SK-N-SH treated with all-trans-retinoic acid at 6 μM for 48 hours (cell line): ENCODE results near the gene BRD9.
"Not testable (repeated sequence)": the region's sequence is repeated elsewhere in the genome, so short reads cannot be mapped to it uniquely, and the experiment has no call there.

ENCODE experiments used
- ATAC-seq: fragments of 200-7000 bp; cut with Tn5 transposase; 3 replicates; pipeline ENCODE4 v1.9.1; 2020; ENCODE audit warnings: mild to moderate bottlenecking, moderate library complexity
- ARNTL ChIP-seq: fragments of 450-650 bp; formaldehyde crosslinking; IDR thresholded peaks from 2 replicates; pipeline ENCODE4 v1.5.0; 2020; ENCODE audit warnings: low read depth, mild to moderate bottlenecking, moderate library complexity, borderline replicate concordance
- BACH2 ChIP-seq: fragments of 250-450 bp; sonication (Bioruptor Pico); IDR thresholded peaks from 2 replicates; pipeline ENCODE4 v1.9.0; 2021; ENCODE audit warnings: mild to moderate bottlenecking, borderline replicate concordance
- CSDC2 ChIP-seq: fragments of 250-450 bp; sonication (Bioruptor Pico); IDR thresholded peaks from 2 replicates; pipeline ENCODE4 v1.5.0; 2020; ENCODE audit warnings: mild to moderate bottlenecking, moderate library complexity
- ESRRG ChIP-seq: fragments of 250-450 bp; sonication (Bioruptor Pico); IDR thresholded peaks from 2 replicates; pipeline ENCODE4 v1.6.1; 2021; ENCODE audit warnings: mild to moderate bottlenecking
- GLIS3 ChIP-seq: fragments of 250-450 bp; sonication (Bioruptor Pico); IDR thresholded peaks from 2 replicates; pipeline ENCODE4 v1.5.0; 2020; ENCODE audit warnings: mild to moderate bottlenecking, moderate library complexity
- ISL1 ChIP-seq: fragments of 250-450 bp; sonication (Bioruptor Pico); IDR thresholded peaks from 2 replicates; pipeline ENCODE4 v2.1.2; 2022; ENCODE audit warnings: mild to moderate bottlenecking, moderate library complexity
- PPARA ChIP-seq: fragments of 250-450 bp; sonication (Bioruptor Pico); IDR thresholded peaks from 2 replicates; pipeline ENCODE4 v1.5.0; 2020; ENCODE audit warnings: mild to moderate bottlenecking, borderline replicate concordance
- TOX ChIP-seq: fragments of 250-450 bp; sonication (Bioruptor Pico); IDR thresholded peaks from 2 replicates; pipeline ENCODE4 v1.8.0; 2021; ENCODE audit warnings: mild to moderate bottlenecking, moderate library complexity, borderline replicate concordance
- ZFP3 ChIP-seq: fragments of 250-450 bp; sonication (Bioruptor Pico); IDR thresholded peaks from 2 replicates; pipeline ENCODE4 v1.5.0; 2020; ENCODE audit warnings: mild to moderate bottlenecking, moderate library complexity
- ZFP30 ChIP-seq: fragments of 450-650 bp; formaldehyde crosslinking; IDR thresholded peaks from 2 replicates; pipeline ENCODE4 v1.5.0; 2022; ENCODE audit warnings: mild to moderate bottlenecking, moderate library complexity
- ZNF565 ChIP-seq: fragments of 450-650 bp; formaldehyde crosslinking; conservative IDR thresholded peaks from 2 replicates; pipeline ENCODE4 v1.5.0; 2020; ENCODE audit warnings: low read depth, mild to moderate bottlenecking, moderate library complexity
- ZNF70 ChIP-seq: fragments of 450-650 bp; formaldehyde crosslinking; IDR thresholded peaks from 2 replicates; pipeline ENCODE4 v1.5.0; 2020; ENCODE audit warnings: mild to moderate bottlenecking, moderate library complexity
- TF ChIP-seq, protein P1 (sequence below): fragments of 250-450 bp; sonication (Bioruptor Pico); IDR thresholded peaks from 2 replicates; pipeline ENCODE4 v1.8.0; 2020; ENCODE audit warnings: mild to moderate bottlenecking, moderate library complexity, borderline replicate concordance
- TF ChIP-seq, protein P2 (sequence below): fragments of 250-450 bp; sonication (Bioruptor Pico); IDR thresholded peaks from 2 replicates; pipeline ENCODE4 v1.5.1; 2020; ENCODE audit warnings: low read depth, mild to moderate bottlenecking, moderate library complexity
- TF ChIP-seq, protein P3 (sequence below): fragments of 250-450 bp; sonication (Bioruptor Pico); IDR thresholded peaks from 2 replicates; pipeline ENCODE4 v1.5.0; 2020; ENCODE audit warnings: mild to moderate bottlenecking, moderate library complexity
- TF ChIP-seq, protein P4 (sequence below): fragments of 250-450 bp; sonication (Bioruptor Pico); IDR thresholded peaks from 2 replicates; pipeline ENCODE4 v1.8.0; 2021; ENCODE audit warnings: low read depth, mild to moderate bottlenecking, moderate library complexity, borderline replicate concordance
- TF ChIP-seq, protein P5 (sequence below): fragments of 250-450 bp; sonication (Bioruptor Pico); IDR thresholded peaks from 2 replicates; pipeline ENCODE4 v1.5.1; 2021; ENCODE audit warnings: mild to moderate bottlenecking, moderate library complexity

BRD9 gene

DNA sequence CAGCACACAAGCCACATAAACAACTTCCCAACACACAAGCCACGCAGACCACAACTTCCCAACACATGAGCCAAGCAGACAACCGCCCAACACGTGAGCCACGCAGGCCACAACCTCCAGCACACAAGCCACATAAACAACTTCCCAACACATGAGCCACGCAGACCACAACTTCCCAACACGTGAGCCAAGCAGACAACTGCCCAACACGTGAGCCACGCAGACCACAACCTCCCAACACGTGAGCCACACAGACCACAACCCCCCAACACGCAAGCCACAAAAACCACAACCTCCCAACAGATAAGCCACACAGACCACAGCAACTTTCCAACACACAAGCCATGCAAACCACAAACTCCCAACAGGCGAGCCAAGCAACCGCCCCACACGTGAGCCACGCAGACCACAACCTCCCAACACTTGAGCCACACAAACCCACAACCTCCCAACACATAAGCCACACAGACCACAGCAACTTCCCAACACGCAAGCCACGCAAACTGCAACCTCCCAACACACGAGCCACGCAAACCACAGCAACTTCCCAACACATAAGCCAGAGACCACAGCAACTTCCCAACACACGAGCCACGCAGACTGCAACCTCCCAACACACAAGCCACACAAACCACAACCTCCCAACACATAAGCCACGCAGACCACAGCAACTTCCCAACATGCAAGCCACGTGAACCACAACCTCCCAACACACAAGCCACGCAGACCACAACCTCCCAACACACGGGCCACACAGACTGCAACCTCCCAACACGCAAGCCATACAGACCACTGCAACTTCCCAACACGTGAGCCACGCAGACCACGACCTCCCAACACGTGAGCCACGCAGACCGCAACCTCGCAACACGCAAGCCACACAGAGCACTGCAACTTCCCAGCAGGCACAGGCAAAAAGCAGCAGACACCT, 10.1 kb downstream of the BRD9 start (continued):
- TF ChIP-seq GLIS3 (CRISPR knock-in tag) (no peak), ISL1 (no peak), BACH2 (CRISPR knock-in tag) (no peak), CSDC2 (CRISPR knock-in tag) (no peak), ZNF565 (CRISPR knock-in tag) (no peak)
- TF ChIP-seq, protein P1, sequence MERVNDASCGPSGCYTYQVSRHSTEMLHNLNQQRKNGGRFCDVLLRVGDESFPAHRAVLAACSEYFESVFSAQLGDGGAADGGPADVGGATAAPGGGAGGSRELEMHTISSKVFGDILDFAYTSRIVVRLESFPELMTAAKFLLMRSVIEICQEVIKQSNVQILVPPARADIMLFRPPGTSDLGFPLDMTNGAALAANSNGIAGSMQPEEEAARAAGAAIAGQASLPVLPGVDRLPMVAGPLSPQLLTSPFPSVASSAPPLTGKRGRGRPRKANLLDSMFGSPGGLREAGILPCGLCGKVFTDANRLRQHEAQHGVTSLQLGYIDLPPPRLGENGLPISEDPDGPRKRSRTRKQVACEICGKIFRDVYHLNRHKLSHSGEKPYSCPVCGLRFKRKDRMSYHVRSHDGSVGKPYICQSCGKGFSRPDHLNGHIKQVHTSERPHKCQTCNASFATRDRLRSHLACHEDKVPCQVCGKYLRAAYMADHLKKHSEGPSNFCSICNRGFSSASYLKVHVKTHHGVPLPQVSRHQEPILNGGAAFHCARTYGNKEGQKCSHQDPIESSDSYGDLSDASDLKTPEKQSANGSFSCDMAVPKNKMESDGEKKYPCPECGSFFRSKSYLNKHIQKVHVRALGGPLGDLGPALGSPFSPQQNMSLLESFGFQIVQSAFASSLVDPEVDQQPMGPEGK (CRISPR knock-in tag) = no peak

DNA sequence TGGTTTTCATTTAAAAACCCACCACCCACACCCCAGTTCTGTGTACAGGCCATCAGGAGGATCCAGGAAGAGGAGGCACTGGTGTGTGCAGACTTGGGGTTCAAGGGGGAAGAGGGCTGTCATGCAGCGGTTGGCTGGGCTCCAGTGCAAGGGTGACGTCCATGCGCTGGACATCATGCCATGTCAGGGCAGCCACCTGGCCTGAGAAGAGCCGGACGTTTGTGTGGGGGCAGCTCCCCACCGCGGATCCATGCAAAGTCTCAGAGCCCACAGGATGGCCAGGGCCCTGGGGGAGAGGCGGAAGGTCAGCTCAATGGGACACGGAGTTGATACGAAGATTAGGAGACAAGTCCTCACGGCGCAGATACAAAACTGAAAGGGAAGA, 11.1 kb downstream of the BRD9 start:
- TF ChIP-seq ARNTL (CRISPR knock-in tag) (no peak), ESRRG (CRISPR knock-in tag) (no peak), ISL1 (no peak), PPARA (CRISPR knock-in tag) (no peak), BACH2 (CRISPR knock-in tag) (no peak), ZFP30 (no peak), ZNF565 (CRISPR knock-in tag) (no peak), TOX (no peak), ZNF70 (CRISPR knock-in tag) (no peak), ZFP3 (CRISPR knock-in tag) (no peak), GLIS3 (CRISPR knock-in tag) (no peak)
- TF ChIP-seq, protein P2, sequence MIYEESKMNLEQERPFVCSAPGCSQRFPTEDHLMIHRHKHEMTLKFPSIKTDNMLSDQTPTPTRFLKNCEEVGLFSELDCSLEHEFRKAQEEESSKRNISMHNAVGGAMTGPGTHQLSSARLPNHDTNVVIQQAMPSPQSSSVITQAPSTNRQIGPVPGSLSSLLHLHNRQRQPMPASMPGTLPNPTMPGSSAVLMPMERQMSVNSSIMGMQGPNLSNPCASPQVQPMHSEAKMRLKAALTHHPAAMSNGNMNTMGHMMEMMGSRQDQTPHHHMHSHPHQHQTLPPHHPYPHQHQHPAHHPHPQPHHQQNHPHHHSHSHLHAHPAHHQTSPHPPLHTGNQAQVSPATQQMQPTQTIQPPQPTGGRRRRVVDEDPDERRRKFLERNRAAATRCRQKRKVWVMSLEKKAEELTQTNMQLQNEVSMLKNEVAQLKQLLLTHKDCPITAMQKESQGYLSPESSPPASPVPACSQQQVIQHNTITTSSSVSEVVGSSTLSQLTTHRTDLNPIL (CRISPR knock-in tag) = no peak
- TF ChIP-seq, protein P3, sequence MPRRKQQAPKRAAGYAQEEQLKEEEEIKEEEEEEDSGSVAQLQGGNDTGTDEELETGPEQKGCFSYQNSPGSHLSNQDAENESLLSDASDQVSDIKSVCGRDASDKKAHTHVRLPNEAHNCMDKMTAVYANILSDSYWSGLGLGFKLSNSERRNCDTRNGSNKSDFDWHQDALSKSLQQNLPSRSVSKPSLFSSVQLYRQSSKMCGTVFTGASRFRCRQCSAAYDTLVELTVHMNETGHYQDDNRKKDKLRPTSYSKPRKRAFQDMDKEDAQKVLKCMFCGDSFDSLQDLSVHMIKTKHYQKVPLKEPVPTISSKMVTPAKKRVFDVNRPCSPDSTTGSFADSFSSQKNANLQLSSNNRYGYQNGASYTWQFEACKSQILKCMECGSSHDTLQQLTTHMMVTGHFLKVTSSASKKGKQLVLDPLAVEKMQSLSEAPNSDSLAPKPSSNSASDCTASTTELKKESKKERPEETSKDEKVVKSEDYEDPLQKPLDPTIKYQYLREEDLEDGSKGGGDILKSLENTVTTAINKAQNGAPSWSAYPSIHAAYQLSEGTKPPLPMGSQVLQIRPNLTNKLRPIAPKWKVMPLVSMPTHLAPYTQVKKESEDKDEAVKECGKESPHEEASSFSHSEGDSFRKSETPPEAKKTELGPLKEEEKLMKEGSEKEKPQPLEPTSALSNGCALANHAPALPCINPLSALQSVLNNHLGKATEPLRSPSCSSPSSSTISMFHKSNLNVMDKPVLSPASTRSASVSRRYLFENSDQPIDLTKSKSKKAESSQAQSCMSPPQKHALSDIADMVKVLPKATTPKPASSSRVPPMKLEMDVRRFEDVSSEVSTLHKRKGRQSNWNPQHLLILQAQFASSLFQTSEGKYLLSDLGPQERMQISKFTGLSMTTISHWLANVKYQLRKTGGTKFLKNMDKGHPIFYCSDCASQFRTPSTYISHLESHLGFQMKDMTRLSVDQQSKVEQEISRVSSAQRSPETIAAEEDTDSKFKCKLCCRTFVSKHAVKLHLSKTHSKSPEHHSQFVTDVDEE (CRISPR knock-in tag) = no peak
- TF ChIP-seq, protein P4, sequence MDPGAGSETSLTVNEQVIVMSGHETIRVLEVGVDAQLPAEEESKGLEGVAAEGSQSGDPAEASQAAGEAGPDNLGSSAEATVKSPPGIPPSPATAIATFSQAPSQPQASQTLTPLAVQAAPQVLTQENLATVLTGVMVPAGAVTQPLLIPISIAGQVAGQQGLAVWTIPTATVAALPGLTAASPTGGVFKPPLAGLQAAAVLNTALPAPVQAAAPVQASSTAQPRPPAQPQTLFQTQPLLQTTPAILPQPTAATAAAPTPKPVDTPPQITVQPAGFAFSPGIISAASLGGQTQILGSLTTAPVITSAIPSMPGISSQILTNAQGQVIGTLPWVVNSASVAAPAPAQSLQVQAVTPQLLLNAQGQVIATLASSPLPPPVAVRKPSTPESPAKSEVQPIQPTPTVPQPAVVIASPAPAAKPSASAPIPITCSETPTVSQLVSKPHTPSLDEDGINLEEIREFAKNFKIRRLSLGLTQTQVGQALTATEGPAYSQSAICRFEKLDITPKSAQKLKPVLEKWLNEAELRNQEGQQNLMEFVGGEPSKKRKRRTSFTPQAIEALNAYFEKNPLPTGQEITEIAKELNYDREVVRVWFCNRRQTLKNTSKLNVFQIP = no peak
- TF ChIP-seq, protein P5, sequence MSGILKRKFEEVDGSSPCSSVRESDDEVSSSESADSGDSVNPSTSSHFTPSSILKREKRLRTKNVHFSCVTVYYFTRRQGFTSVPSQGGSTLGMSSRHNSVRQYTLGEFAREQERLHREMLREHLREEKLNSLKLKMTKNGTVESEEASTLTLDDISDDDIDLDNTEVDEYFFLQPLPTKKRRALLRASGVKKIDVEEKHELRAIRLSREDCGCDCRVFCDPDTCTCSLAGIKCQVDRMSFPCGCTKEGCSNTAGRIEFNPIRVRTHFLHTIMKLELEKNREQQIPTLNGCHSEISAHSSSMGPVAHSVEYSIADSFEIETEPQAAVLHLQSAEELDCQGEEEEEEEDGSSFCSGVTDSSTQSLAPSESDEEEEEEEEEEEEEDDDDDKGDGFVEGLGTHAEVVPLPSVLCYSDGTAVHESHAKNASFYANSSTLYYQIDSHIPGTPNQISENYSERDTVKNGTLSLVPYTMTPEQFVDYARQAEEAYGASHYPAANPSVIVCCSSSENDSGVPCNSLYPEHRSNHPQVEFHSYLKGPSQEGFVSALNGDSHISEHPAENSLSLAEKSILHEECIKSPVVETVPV (CRISPR knock-in tag) = no peak
- TF ChIP-seq, all 23 proteins: peak for 0
- ATAC-seq = no peak

DNA sequence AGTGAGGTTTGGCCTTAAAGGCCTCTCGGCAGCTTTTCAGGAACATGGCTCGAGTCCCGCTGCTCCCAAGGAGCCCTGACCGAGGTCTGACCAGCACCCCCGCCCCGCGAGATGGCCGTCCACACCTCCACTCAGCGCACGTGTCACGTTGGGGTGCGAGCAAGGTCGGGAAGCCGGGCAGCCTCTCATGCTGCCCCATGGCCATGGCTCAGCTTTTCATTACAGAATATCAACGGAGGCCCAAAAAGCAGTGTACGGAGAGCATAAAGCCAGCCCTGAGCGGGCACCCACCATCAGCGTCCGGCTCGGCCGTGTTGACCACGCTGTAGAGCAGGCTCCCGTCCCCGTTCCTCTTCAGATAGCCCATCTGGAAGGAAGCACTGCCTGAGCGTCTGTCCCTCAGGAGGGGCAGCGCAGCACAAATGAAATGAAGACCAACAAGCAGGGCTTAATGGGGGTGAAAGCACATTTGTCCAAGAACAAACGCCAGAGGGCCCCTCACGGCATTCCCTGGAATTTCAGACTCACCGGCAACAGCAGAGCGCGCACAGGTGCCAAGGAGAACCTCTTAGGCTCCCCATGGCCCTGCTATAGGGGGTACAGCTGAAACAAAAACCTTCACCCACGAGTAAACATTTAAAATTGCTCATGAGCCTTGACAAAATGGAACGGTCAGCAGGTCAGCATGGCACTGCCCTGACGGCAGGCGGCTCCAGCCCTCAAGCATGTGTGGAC, 11.6 kb downstream of the BRD9 start:
- TF ChIP-seq, protein P4 = no peak
- no peak for ATAC-seq

DNA sequence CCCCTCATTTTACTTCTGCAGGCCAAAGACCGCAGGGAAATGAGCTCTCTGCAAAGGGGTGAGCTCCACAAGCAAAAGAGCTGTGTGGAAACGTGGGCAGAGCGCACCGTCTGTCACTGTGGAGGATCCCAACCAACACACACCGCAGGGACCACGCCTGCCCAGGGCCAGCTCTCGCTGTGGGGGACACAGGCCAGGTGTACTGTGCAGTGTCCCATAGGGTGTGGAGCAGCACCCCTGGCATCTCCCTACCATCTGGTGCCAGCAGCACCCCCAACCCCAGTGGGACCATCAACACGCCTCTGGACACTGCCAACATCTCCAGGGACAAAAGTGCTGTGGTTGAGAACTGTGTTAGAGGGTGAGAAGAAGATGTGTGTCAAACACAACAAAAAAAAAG, 13.9 kb downstream of the BRD9 start:
- not testable (repeated sequence) for ATAC-seq
